Peyer's patch (tissue), 4 donors: Measurements from ENCODE around the gene NPPB.

Experiments
- CTCF ChIP-seq, 6 experiments: fragments of 450-650 bp in 4 of 6; fragments of 200-600 bp in 2 of 6; sonication (generic) in 1 of 6; IDR thresholded peaks; one replicate each; pipeline ENCODE4 v1.5.1; 2017 to 2019; ENCODE audit warnings: antibody characterized with exemption in 6 of 6, mild to moderate bottlenecking in 3 of 6, moderate library complexity in 1 of 6
- POLR2A ChIP-seq, 2 donors: fragments of 450-650 bp; IDR thresholded peaks; one replicate each; pipeline ENCODE4 v1.5.1; 2017; ENCODE audit warnings: antibody characterized with exemption in 2 of 2, mild to moderate bottlenecking in 2 of 2, moderate library complexity in 2 of 2

DNA sequence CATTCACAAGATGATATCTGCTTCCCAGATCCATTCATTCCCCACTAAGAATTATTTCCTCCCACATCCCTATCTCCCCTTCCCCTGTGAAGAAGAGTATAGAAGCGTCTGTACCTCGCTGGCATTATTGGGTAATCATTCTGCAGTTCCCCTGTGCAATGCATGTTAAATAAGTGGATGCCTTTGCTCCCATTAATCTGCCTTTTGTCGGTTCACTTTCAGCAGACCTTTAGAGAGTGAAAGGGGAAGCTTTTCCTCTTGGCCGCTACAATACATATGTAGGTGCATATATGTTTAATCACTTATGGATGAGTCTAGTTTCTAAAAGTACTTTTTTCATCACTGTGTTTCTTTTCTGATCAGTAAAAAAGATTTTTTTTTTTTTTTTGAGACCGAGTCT is 45.7 kb downstream of the NPPB start:
- TF ChIP-seq CTCF (IDR thresholded peaks at IDR 0.05), result no peak
- no peak for TF ChIP-seq POLR2A (IDR thresholded peaks at IDR 0.05)
